ENCODE measurements around the gene TMTC1. TPM values are rescaled to one million over a fixed set of nuclear protein-coding genes. Genes with fewer than 3 reads are reported as not detected.

The TMTC1 gene
- total and polyA plus RNA-seq, 9 of the 15 experiments (the other 6 are each of a cell fraction or from before 2014, with no cell fraction given), result under 0.01 to 0.18 (median 0.06) TPM; not detected in 2

GRCh38 chr12:29698756-29699155, 85.0 kb downstream of the TMTC1 start (continued):
- no peak for TF ChIP-seq REST (IDR thresholded peaks at IDR 0.05; ENCODE audit: borderline replicate concordance)
- TF ChIP-seq REST (CRISPR knock-in tag; IDR thresholded peaks at IDR 0.05; ENCODE audit: low read depth), result no peak

GRCh38 chr12:29695800-29696199, 87.9 kb downstream of the TMTC1 start:
- Histone ChIP-seq H3K4me1 (replicated peaks in 1 of 2; ENCODE audit: control insufficient read depth in 2 of 2, insufficient read depth in 2 of 2, low read length in 2 of 2) (no peaks in the 10 kb centered on the region), H3K9me3 (replicated peaks; ENCODE audit: control insufficient read depth, insufficient read depth, low read depth, low read length) (no peaks in the 10 kb centered on the region), H3K9ac (ENCODE audit: insufficient read depth in 1 of 2, low read depth in 2 of 2, low read length in 2 of 2) (no peak overlapping the region), H4K20me1 (replicated peaks; ENCODE audit: control insufficient read depth, insufficient read depth, low read length) (no peaks in the 10 kb centered on the region), H3K27ac (ENCODE audit: extremely low read depth, low read depth, low read length) (no peak overlapping the region), H3K27me3 (ENCODE audit: control insufficient read depth in 2 of 2, insufficient read depth in 2 of 2, low read length in 2 of 2) (no peaks in the 10 kb centered on the region), H2AFZ (ENCODE audit: low read depth, low read length) (no peak overlapping the region), H3K4me3 (no peak overlapping the region), H3K4me2 (ENCODE audit: insufficient read depth, low read length) (no peak overlapping the region), H3K79me2 (ENCODE audit: control insufficient read depth, insufficient read depth, low read length) (no peaks in the 10 kb centered on the region), H3K36me3 (ENCODE audit: control insufficient read depth, insufficient read depth, low read length) (no peaks in the 10 kb centered on the region), H3K9me1 (ENCODE audit: control insufficient read depth, insufficient read depth, low read length) (no peaks in the 10 kb centered on the region)
- in situ Hi-C loops (cut with MboI), result no loop called here
- no peak for ATAC-seq
- ChIA-PET CTCF (ENCODE audit: low intra/inter-chr PET ratio) (no interaction called here), POLR2A (no interaction called here)
- WGBS (ENCODE audit: insufficient coverage, low coverage, missing lambda C conversion rate), result 0% methylated on average over 3 of the region's 3 CpGs
- no peak for DNase-seq (ENCODE audit: extremely low read depth in 1 of 4, low spot score in 3 of 4)
- no peak for FAIRE-seq
- intact Hi-C loops (cut with micrococcal nuclease), result no loop called here
- no TSS peak for BruUV-seq (replicated peaks)
- TF ChIP-seq CREM (IDR thresholded peaks at IDR 0.05; ENCODE audit: low read depth) (no peak), FOXP1 (CRISPR knock-in tag; IDR thresholded peaks at IDR 0.05) (no peak), ZBTB5 (IDR thresholded peaks at IDR 0.05) (no peak), ADNP (tag; IDR thresholded peaks at IDR 0.05) (no peak), RFX5 (IDR thresholded peaks at IDR 0.05; ENCODE audit: low read depth, low read length) (no peak), SRSF3 (IDR thresholded peaks at IDR 0.05; ENCODE audit: insufficient read depth, low read length) (no peak), TBL1XR1 (IDR thresholded peaks at IDR 0.05; ENCODE audit: low read length in 2 of 2) (no peak)

Data from K562 (cell line).